Raji (cell line): ENCODE measurements around the gene DGKB.

Experiments used
- POLR2A ChIP-seq: IDR thresholded peaks from 2 replicates; pipeline ENCODE4 v1.6.1; 2011; ENCODE audit warnings: low read depth, low read length, control low read depth; ENCODE audit not compliant: insufficient read depth

DGKB gene

GRCh38 chr7:14191686-14192098 lies 710.9 kb downstream of the DGKB start:
- TF ChIP-seq POLR2A = no peak

- TF ChIP-seq POLR2A = no peak
These were observed 718.2 kb downstream of the DGKB start for GRCh38 chr7:14184292-14184864.

GRCh38 chr7:14179781-14180180 lies 722.8 kb downstream of the DGKB start:
- TF ChIP-seq POLR2A = no peak

- TF ChIP-seq POLR2A = no peak
These were observed 724.7 kb downstream of the DGKB start for GRCh38 chr7:14177876-14178275.

GRCh38 chr7:14170872-14171271 lies 731.7 kb downstream of the DGKB start:
- TF ChIP-seq POLR2A = no peak

GRCh38 chr7:14158111-14158510 lies 744.4 kb downstream of the DGKB start:
- no peak for TF ChIP-seq POLR2A

GRCh38 chr7:14156436-14156835 lies 746.1 kb downstream of the DGKB start:
- no peak for TF ChIP-seq POLR2A

- TF ChIP-seq POLR2A = no peak
These were observed 753.6 kb downstream of the DGKB start for GRCh38 chr7:14148974-14149373.

GRCh38 chr7:14147532-14147931 lies 755.0 kb downstream of the DGKB start:
- no peak for TF ChIP-seq POLR2A

- no peak for TF ChIP-seq POLR2A
These were observed 758.0 kb downstream of the DGKB start for GRCh38 chr7:14144538-14144937.

GRCh38 chr7:14144109-14144508 lies 758.4 kb downstream of the DGKB start:
- TF ChIP-seq POLR2A = no peak

- TF ChIP-seq POLR2A = no peak
These were observed 764.9 kb downstream of the DGKB start for GRCh38 chr7:14137676-14138075.

GRCh38 chr7:14133752-14134151 lies 768.8 kb downstream of the DGKB start:
- TF ChIP-seq POLR2A = no peak

- TF ChIP-seq POLR2A = no peak
These were observed 776.6 kb downstream of the DGKB start for GRCh38 chr7:14125998-14126397.

GRCh38 chr7:14124716-14125115 lies 777.8 kb downstream of the DGKB start:
- no peak for TF ChIP-seq POLR2A

- TF ChIP-seq POLR2A = no peak
These were observed 778.6 kb downstream of the DGKB start for GRCh38 chr7:14123923-14124322.

GRCh38 chr7:14115701-14116100 lies 786.9 kb downstream of the DGKB start:
- no peak for TF ChIP-seq POLR2A
